ENCODE results near the gene NNMT. TPM values are rescaled to one million over a fixed set of nuclear protein-coding genes. Genes with fewer than 3 reads are reported as not detected.

NNMT gene
- total RNA-seq, 1 donor from 2014 or later = 375 TPM

DNA sequence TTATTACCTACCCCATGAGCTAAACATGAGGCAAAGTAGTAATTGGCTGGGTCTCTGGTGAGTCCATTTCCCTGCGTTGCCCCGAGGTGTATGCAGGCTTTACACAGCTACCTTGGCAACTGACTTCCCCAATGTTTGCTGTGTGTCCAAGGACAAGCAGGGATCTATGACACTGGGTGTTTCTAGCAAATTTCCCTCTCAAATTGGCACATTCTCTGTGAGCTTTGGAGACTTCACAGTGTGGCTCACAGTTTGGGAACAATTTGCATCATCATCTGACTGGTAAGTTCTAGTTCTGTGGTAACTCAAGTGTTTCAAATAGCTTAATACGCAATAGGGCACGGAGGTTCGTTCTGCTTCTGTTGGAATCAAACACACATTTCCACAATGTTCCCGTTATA is 12.5 kb downstream of the NNMT start:
- Mint-ChIP-seq H3K36me3 (ENCODE audit: low read depth) (peaks cover 42% of the 10 kb centered on the region), H3K27ac (ENCODE audit: unreplicated experiment) (peak overlapping the region; percentile 96), H3K4me3 (ENCODE audit: unreplicated experiment) (no peak overlapping the region), H3K4me1 (ENCODE audit: low read depth) (peaks cover 66% of the 10 kb centered on the region), H3K27me3 (ENCODE audit: low read depth) (no peaks in the 10 kb centered on the region), H3K9me3 (ENCODE audit: low read depth) (peaks cover 6% of the 10 kb centered on the region)
- TF ChIP-seq, protein P1, sequence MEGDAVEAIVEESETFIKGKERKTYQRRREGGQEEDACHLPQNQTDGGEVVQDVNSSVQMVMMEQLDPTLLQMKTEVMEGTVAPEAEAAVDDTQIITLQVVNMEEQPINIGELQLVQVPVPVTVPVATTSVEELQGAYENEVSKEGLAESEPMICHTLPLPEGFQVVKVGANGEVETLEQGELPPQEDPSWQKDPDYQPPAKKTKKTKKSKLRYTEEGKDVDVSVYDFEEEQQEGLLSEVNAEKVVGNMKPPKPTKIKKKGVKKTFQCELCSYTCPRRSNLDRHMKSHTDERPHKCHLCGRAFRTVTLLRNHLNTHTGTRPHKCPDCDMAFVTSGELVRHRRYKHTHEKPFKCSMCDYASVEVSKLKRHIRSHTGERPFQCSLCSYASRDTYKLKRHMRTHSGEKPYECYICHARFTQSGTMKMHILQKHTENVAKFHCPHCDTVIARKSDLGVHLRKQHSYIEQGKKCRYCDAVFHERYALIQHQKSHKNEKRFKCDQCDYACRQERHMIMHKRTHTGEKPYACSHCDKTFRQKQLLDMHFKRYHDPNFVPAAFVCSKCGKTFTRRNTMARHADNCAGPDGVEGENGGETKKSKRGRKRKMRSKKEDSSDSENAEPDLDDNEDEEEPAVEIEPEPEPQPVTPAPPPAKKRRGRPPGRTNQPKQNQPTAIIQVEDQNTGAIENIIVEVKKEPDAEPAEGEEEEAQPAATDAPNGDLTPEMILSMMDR (IDR thresholded peaks at IDR 0.05) = no peak
- no peak for DNase-seq (ENCODE audit: low spot score)

DNA sequence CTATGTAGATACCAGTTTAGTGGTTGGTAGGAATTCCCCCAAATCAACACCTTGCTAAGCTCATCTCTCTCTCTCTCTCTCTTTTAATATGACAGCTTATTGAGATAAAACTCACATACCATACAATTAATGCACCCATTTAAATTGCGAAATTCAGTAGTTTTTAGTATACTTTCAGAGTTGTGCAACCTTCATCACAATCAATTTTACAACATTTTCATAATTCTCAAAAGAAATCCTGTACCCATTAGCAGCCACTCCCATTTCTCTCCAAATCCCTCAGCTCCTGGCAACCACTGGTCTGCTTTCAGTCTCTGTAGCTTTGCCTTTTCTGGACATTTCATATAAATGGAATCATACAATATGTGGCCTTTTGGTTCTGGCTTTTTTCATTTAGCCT is 13.3 kb downstream of the NNMT start:
- no peak overlapping the region for H3K4me3 Mint-ChIP-seq (ENCODE audit: unreplicated experiment)
- peaks cover 60% of the 10 kb centered on the region for H3K4me1 Mint-ChIP-seq (ENCODE audit: low read depth)
- peaks cover 6% of the 10 kb centered on the region for H3K9me3 Mint-ChIP-seq (ENCODE audit: low read depth)
- H3K36me3 Mint-ChIP-seq (ENCODE audit: low read depth) = peaks cover 41% of the 10 kb centered on the region
- no peak for DNase-seq (ENCODE audit: low spot score)
- TF ChIP-seq, protein P1 (IDR thresholded peaks at IDR 0.05) = no peak
- peak overlapping the region; percentile 96 for H3K27ac Mint-ChIP-seq (ENCODE audit: unreplicated experiment)
- no peaks in the 10 kb centered on the region for H3K27me3 Mint-ChIP-seq (ENCODE audit: low read depth)

DNA sequence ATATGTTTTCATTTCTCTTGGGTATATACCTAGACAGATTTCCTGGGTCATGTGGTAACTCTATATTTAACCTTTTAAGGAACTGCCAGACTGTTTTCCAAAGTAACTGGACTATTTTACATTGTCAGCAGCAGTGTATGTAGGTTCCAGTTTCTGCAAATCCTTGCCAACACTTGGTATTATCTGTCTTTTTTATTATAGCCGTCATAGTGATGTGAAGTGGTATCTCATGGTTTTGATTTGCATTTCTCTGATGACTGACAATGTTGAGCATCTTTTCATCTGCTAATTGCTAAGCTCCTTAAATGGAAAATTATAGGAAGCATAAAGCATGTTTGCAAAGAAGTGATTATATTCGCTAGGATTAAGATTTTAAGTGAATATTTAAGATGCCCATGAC is 13.9 kb downstream of the NNMT start:
- H3K27ac Mint-ChIP-seq (ENCODE audit: unreplicated experiment) = no peak overlapping the region
- peaks cover 59% of the 10 kb centered on the region for H3K4me1 Mint-ChIP-seq (ENCODE audit: low read depth)
- DNase-seq (ENCODE audit: low spot score) = no peak
- H3K27me3 Mint-ChIP-seq (ENCODE audit: low read depth) = no peaks in the 10 kb centered on the region
- H3K4me3 Mint-ChIP-seq (ENCODE audit: unreplicated experiment) = no peak overlapping the region
- TF ChIP-seq, protein P1 (IDR thresholded peaks at IDR 0.05) = no peak
- peaks cover 6% of the 10 kb centered on the region for H3K9me3 Mint-ChIP-seq (ENCODE audit: low read depth)
- H3K36me3 Mint-ChIP-seq (ENCODE audit: low read depth) = peaks cover 45% of the 10 kb centered on the region

DNA sequence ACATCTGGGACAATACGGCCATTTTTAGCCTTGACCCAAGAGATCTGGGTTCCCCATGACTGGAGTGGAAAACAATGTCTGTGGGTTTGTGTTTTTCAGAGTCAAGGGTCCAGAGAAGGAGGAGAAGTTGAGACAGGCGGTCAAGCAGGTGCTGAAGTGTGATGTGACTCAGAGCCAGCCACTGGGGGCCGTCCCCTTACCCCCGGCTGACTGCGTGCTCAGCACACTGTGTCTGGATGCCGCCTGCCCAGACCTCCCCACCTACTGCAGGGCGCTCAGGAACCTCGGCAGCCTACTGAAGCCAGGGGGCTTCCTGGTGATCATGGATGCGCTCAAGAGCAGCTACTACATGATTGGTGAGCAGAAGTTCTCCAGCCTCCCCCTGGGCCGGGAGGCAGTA is 15.7 kb downstream of the NNMT start:
- no peak overlapping the region for H3K4me3 Mint-ChIP-seq (ENCODE audit: unreplicated experiment)
- TF ChIP-seq, protein P1 (IDR thresholded peaks at IDR 0.05) = no peak
- DNase-seq (ENCODE audit: low spot score) = no peak
- H3K27ac Mint-ChIP-seq (ENCODE audit: unreplicated experiment) = no peak overlapping the region
- no peaks in the 10 kb centered on the region for H3K27me3 Mint-ChIP-seq (ENCODE audit: low read depth)
- H3K36me3 Mint-ChIP-seq (ENCODE audit: low read depth) = peaks cover 47% of the 10 kb centered on the region
- H3K9me3 Mint-ChIP-seq (ENCODE audit: low read depth) = peaks cover 5% of the 10 kb centered on the region
- peaks cover 59% of the 10 kb centered on the region for H3K4me1 Mint-ChIP-seq (ENCODE audit: low read depth)

DNA sequence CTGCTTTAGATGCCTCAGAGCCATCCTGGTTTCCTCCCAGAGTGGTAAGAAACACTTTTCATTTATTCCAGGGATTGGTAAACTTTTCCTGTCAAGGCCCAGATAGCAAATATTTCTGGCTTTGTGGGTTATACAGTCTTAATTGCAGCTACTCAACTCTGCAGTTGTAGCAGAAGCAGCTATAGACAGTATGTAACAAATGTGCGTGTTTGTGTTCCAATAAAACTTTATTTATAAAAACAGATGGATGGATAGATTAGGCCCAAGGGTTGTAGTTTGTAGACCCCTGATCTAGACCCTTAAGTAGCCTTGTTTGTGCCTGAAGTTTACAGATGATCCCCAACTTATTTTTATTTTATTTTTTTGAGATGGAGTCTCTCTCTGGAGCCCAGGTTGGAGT is 17.9 kb downstream of the NNMT start:
- Mint-ChIP-seq H3K27me3 (ENCODE audit: low read depth) (no peaks in the 10 kb centered on the region), H3K36me3 (ENCODE audit: low read depth) (peaks cover 44% of the 10 kb centered on the region), H3K4me1 (ENCODE audit: low read depth) (peaks cover 54% of the 10 kb centered on the region), H3K9me3 (ENCODE audit: low read depth) (no peaks in the 10 kb centered on the region), H3K27ac (ENCODE audit: unreplicated experiment) (no peak overlapping the region), H3K4me3 (ENCODE audit: unreplicated experiment) (no peak overlapping the region)
- DNase-seq (ENCODE audit: low spot score) = no peak
- TF ChIP-seq, protein P1 (IDR thresholded peaks at IDR 0.05) = no peak

Measured in chondrocyte (in vitro differentiated cells).